WTC11 (cell line): ENCODE results near the gene PRKAR1B. TPM values are rescaled to one million over a fixed set of nuclear protein-coding genes. Genes with fewer than 3 reads are reported as not detected.

ENCODE experiments used
- ATAC-seq: fragments of 200-7000 bp; cut with Tn5 transposase; 2 replicates; pipeline ENCODE4 v1.10.0; 2021; ENCODE audit warnings: mild to moderate bottlenecking, moderate library complexity
- CTCF ChIA-PET: fragments of 300-600 bp; sonication (Branson Sonifier 250); formaldehyde crosslinking; loops from one replicate; lab custom pipeline; 2021; ENCODE audit warnings: antibody characterized with exemption; lab: Charles Lee
- POLR2A ChIA-PET: fragments of 350-600 bp; sonication (Branson Sonifier 250); formaldehyde crosslinking; loops from one replicate; lab custom pipeline; 2021; ENCODE audit warnings: antibody characterized with exemption; lab: Charles Lee
- DNase-seq: peaks from one replicate; pipeline ENCODE4 v3.0.0; 2021; ENCODE audit warnings: low spot score
- H3K27ac Mint-ChIP-seq: 2 replicates; pipeline ENCODE4 v1.8.0; 2021; ENCODE audit warnings: mixed read lengths
- H3K27me3 Mint-ChIP-seq: 2 replicates; pipeline ENCODE4 v1.8.0; 2021; ENCODE audit warnings: low read depth, mild to moderate bottlenecking, moderate library complexity, mixed read lengths
- H3K36me3 Mint-ChIP-seq: 2 replicates; pipeline ENCODE4 v1.8.0; 2021; ENCODE audit warnings: mixed read lengths
- H3K4me1 Mint-ChIP-seq: 2 replicates; pipeline ENCODE4 v1.8.0; 2022; ENCODE audit warnings: mixed read lengths
- H3K4me3 Mint-ChIP-seq: 2 replicates; pipeline ENCODE4 v1.8.0; 2021; ENCODE audit warnings: mild to moderate bottlenecking, moderate library complexity, mixed read lengths
- H3K9me3 Mint-ChIP-seq: 2 replicates; pipeline ENCODE4 v1.8.0; 2021; ENCODE audit warnings: mixed read lengths
- CDX4 ChIP-seq: fragments of 250-450 bp; sonication (Bioruptor Pico); IDR thresholded peaks from 2 replicates; pipeline ENCODE4 v1.9.0; 2021; ENCODE audit warnings: moderate library complexity, mild to moderate bottlenecking, inconsistent platforms, borderline replicate concordance
- CREB1 ChIP-seq: sonication (generic); formaldehyde crosslinking; IDR thresholded peaks from 2 replicates; pipeline ENCODE4 v1.8.0; 2023; ENCODE audit warnings: mild to moderate bottlenecking, missing genetic modification reagents
- ERG ChIP-seq: fragments of 250-450 bp; sonication (Bioruptor Pico); IDR thresholded peaks from 2 replicates; pipeline ENCODE4 v1.8.0; 2021; ENCODE audit warnings: mild to moderate bottlenecking
- FOXJ3 ChIP-seq: sonication (generic); formaldehyde crosslinking; IDR thresholded peaks from 2 replicates; pipeline ENCODE4 v1.9.0; 2021; ENCODE audit warnings: missing genetic modification reagents, mild to moderate bottlenecking, borderline replicate concordance
- FOXP4 ChIP-seq: sonication (generic); formaldehyde crosslinking; IDR thresholded peaks from 2 replicates; pipeline ENCODE4 v1.8.0; 2022; ENCODE audit warnings: mild to moderate bottlenecking, missing genetic modification reagents
- HMGA2 ChIP-seq: fragments of 250-450 bp; sonication (Bioruptor Pico); IDR thresholded peaks from 2 replicates; pipeline ENCODE4 v1.4.0; 2021; ENCODE audit warnings: mild to moderate bottlenecking, moderate library complexity
- IRF2 ChIP-seq: sonication (generic); formaldehyde crosslinking; IDR thresholded peaks from 2 replicates; pipeline ENCODE4 v1.8.0; 2022; ENCODE audit warnings: low read depth, missing genetic modification reagents, borderline replicate concordance
- MAX ChIP-seq: sonication (generic); formaldehyde crosslinking; IDR thresholded peaks from 2 replicates; pipeline ENCODE4 v1.8.0; 2022; ENCODE audit warnings: mild to moderate bottlenecking, missing genetic modification reagents
- NR2C2 ChIP-seq: sonication (generic); formaldehyde crosslinking; IDR thresholded peaks from 2 replicates; pipeline ENCODE4 v1.8.0; 2022; ENCODE audit warnings: mild to moderate bottlenecking, missing genetic modification reagents
- NR3C1 ChIP-seq: sonication (generic); formaldehyde crosslinking; conservative IDR thresholded peaks from 2 replicates; pipeline ENCODE4 v1.8.1; 2023; ENCODE audit warnings: low read depth, mild to moderate bottlenecking, missing genetic modification reagents
- TEAD1 ChIP-seq: sonication (generic); formaldehyde crosslinking; IDR thresholded peaks from 2 replicates; pipeline ENCODE4 v1.8.0; 2022; ENCODE audit warnings: mild to moderate bottlenecking, missing genetic modification reagents
- ZBTB21 ChIP-seq: sonication (generic); formaldehyde crosslinking; IDR thresholded peaks from 2 replicates; pipeline ENCODE4 v1.8.1; 2023; ENCODE audit warnings: mild to moderate bottlenecking, missing genetic modification reagents, borderline replicate concordance
- ZNF121 ChIP-seq: sonication (generic); formaldehyde crosslinking; IDR thresholded peaks from 2 replicates; pipeline ENCODE4 v1.8.0; 2023; ENCODE audit warnings: missing genetic modification reagents
- ZNF219 ChIP-seq: sonication (generic); formaldehyde crosslinking; IDR thresholded peaks from 2 replicates; pipeline ENCODE4 v1.8.0; 2023; ENCODE audit warnings: missing genetic modification reagents, mild to moderate bottlenecking, borderline replicate concordance
- total RNA-seq: library from RNA; stranded (reverse); gene quantifications from 3 replicates; pipeline ENCODE4 v1.2.3, GENCODE V29; 2021
- TF ChIP-seq, protein P1 (sequence below): sonication (generic); formaldehyde crosslinking; IDR thresholded peaks from 2 replicates; pipeline ENCODE4 v1.8.1; 2022; ENCODE audit warnings: missing genetic modification reagents, borderline replicate concordance
- TF ChIP-seq, protein P2 (sequence below): fragments of 200-600 bp; IDR thresholded peaks from 2 replicates; pipeline ENCODE4 v1.8.0; 2022; ENCODE audit warnings: antibody characterized with exemption
- TF ChIP-seq, protein P3 (sequence below): sonication (generic); formaldehyde crosslinking; IDR thresholded peaks from 2 replicates; pipeline ENCODE4 v1.8.1; 2023; ENCODE audit warnings: mild to moderate bottlenecking, missing genetic modification reagents, moderate library complexity

The PRKAR1B gene
- total RNA-seq, 1 experiment from 2014 or later: 43.6 TPM

GRCh38 chr7:575425-576366 lies 151.4 kb downstream of the PRKAR1B start:
- H3K9me3 Mint-ChIP-seq: peaks cover 7% of the 10 kb centered on the region
- TF ChIP-seq MAX (CRISPR knock-in tag) (no peak), IRF2 (CRISPR knock-in tag) (no peak), HMGA2 (CRISPR knock-in tag) (no peak), NR3C1 (no peak), CDX4 (CRISPR knock-in tag) (no peak), ZNF121 (no peak), NR2C2 (CRISPR knock-in tag) (no peak), TEAD1 (CRISPR knock-in tag) (no peak), ERG (no peak), ZBTB21 (no peak)
- TF ChIP-seq, protein P1, sequence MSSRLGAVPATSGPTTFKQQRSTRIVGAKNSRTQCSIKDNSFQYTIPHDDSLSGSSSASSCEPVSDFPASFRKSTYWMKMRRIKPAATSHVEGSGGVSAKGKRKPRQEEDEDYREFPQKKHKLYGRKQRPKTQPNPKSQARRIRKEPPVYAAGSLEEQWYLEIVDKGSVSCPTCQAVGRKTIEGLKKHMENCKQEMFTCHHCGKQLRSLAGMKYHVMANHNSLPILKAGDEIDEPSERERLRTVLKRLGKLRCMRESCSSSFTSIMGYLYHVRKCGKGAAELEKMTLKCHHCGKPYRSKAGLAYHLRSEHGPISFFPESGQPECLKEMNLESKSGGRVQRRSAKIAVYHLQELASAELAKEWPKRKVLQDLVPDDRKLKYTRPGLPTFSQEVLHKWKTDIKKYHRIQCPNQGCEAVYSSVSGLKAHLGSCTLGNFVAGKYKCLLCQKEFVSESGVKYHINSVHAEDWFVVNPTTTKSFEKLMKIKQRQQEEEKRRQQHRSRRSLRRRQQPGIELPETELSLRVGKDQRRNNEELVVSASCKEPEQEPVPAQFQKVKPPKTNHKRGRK: no peak
- TF ChIP-seq, protein P2, sequence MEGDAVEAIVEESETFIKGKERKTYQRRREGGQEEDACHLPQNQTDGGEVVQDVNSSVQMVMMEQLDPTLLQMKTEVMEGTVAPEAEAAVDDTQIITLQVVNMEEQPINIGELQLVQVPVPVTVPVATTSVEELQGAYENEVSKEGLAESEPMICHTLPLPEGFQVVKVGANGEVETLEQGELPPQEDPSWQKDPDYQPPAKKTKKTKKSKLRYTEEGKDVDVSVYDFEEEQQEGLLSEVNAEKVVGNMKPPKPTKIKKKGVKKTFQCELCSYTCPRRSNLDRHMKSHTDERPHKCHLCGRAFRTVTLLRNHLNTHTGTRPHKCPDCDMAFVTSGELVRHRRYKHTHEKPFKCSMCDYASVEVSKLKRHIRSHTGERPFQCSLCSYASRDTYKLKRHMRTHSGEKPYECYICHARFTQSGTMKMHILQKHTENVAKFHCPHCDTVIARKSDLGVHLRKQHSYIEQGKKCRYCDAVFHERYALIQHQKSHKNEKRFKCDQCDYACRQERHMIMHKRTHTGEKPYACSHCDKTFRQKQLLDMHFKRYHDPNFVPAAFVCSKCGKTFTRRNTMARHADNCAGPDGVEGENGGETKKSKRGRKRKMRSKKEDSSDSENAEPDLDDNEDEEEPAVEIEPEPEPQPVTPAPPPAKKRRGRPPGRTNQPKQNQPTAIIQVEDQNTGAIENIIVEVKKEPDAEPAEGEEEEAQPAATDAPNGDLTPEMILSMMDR: no peak
- TF ChIP-seq, protein P3, sequence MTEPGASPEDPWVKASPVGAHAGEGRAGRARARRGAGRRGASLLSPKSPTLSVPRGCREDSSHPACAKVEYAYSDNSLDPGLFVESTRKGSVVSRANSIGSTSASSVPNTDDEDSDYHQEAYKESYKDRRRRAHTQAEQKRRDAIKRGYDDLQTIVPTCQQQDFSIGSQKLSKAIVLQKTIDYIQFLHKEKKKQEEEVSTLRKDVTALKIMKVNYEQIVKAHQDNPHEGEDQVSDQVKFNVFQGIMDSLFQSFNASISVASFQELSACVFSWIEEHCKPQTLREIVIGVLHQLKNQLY (CRISPR knock-in tag): no peak

DNA sequence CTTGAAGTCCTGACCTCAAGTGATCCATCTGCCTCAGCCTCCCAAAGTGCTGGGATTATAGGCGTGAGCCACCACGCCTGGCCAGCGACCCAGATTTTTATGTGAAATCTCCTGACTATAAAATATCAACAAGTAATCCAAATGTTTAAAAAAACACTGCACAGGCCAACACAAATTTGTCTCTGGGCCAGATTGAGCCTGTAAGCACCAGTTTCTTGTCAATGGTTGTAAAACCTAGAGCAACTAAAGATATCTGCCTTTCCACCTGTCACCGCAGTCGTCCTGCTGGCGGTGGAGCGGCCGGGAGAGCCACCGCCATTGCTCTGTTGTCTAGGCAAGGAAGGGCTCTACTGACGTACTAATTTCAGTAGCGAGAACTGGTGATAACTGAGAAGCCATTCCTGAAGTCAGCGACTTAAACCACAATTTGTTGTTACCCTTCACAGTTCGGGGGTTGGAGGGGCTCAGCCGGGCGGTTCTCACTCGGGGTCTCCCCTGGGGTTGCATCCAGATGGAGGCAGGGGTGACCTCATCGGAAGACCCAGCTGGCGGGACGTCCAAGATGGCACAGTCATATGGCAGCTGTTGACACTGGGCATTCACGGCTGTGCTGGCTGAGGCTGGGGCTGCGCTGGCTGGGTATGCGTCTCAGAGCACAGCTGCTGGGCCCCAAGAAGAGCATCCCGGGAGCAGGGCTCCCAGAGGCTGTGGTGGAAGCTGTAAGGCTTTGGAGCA lies 152.3 kb downstream of the PRKAR1B start:
- ATAC-seq (no peak), DNase-seq (no peak)
- H3K27me3 Mint-ChIP-seq: no peaks in the 10 kb centered on the region
- ChIA-PET POLR2A (no interaction called here), CTCF (no interaction called here)
- peak overlapping the region; percentile 45; the same call in 1 of the 2 replicates for H3K27ac Mint-ChIP-seq
- H3K9me3 Mint-ChIP-seq: peaks cover 7% of the 10 kb centered on the region
- peaks cover 18% of the 10 kb centered on the region for H3K4me1 Mint-ChIP-seq
- peaks cover 33% of the 10 kb centered on the region for H3K36me3 Mint-ChIP-seq
- H3K4me3 Mint-ChIP-seq: no peak overlapping the region
- no peak for TF ChIP-seq ZNF219 (CRISPR knock-in tag)
- no peak for TF ChIP-seq CREB1 (CRISPR knock-in tag)
- TF ChIP-seq, protein P2: no peak
- no peak for TF ChIP-seq MAX (CRISPR knock-in tag)
- TF ChIP-seq FOXP4 (CRISPR knock-in tag): no peak
- TF ChIP-seq CDX4 (CRISPR knock-in tag): no peak
- TF ChIP-seq NR3C1: no peak
- no peak for TF ChIP-seq FOXJ3 (CRISPR knock-in tag)

More at GRCh38 chr7:575425-576366, 151.4 kb downstream of the PRKAR1B start:
- DNase-seq: no peak
- POLR2A ChIA-PET: no interaction called here
- Mint-ChIP-seq H3K4me1 (peaks cover 18% of the 10 kb centered on the region), H3K4me3 (no peak overlapping the region), H3K27ac (no peak overlapping the region), H3K36me3 (peaks cover 33% of the 10 kb centered on the region), H3K27me3 (no peaks in the 10 kb centered on the region)
- CTCF ChIA-PET: no interaction called here
- ATAC-seq: no peak
